Lung (tissue), 12 donors: Measurements from ENCODE around the gene AGO3. TPM values are rescaled to one million over a fixed set of nuclear protein-coding genes. Genes with fewer than 3 reads are reported as not detected.

ENCODE experiments used
- ATAC-seq: fragments of 200-7000 bp; cut with Tn5 transposase; one replicate; pipeline ENCODE4 v1.9.1; 2020; ENCODE audit warnings: moderate number of reproducible peaks; ENCODE audit not compliant: insufficient read depth, low FRiP score
- DNase-seq, 3 donors: peaks; one replicate each; pipeline ENCODE4 v3.0.0-alpha.2; 2013 to 2017
- H3K27ac ChIP-seq, 2 donors: one replicate each; pipeline ENCODE4 v1.5.1; 2013; ENCODE audit warnings: mild to moderate bottlenecking in 2 of 2, moderate library complexity in 2 of 2, control low read depth in 1 of 2, inconsistent platforms in 1 of 2, low read depth in 1 of 2, low read length in 1 of 2
- H3K27me3 ChIP-seq, 3 donors: one replicate each; pipeline ENCODE4 v1.5.1; 2013; ENCODE audit warnings: low read length in 2 of 3; ENCODE audit not compliant: control insufficient read depth in 3 of 3, insufficient read depth in 3 of 3
- H3K36me3 ChIP-seq, 4 donors: one replicate each; pipeline ENCODE4 v1.5.1; 2013; ENCODE audit warnings: low read length in 4 of 4, mild to moderate bottlenecking in 1 of 4, moderate library complexity in 1 of 4; ENCODE audit not compliant: control insufficient read depth in 4 of 4, insufficient read depth in 4 of 4
- H3K4me1 ChIP-seq, 5 donors: one replicate each; pipeline ENCODE4 v1.5.1; 2013; ENCODE audit warnings: low read length in 5 of 5, mild to moderate bottlenecking in 2 of 5, moderate library complexity in 1 of 5; ENCODE audit not compliant: control insufficient read depth in 5 of 5, insufficient read depth in 5 of 5
- H3K4me3 ChIP-seq: one replicate; pipeline ENCODE4 v1.5.1; 2013; ENCODE audit warnings: mild to moderate bottlenecking, control low read depth, moderate library complexity
- H3K9ac ChIP-seq, 2 donors: one replicate each; pipeline ENCODE4 v1.5.1; 2013; ENCODE audit warnings: low read length in 2 of 2, control low read depth in 1 of 2; ENCODE audit not compliant: insufficient read depth in 1 of 2
- H3K9me3 ChIP-seq, 4 donors: one replicate each; pipeline ENCODE4 v1.5.1; 2013; ENCODE audit warnings: low read length in 3 of 4, mild to moderate bottlenecking in 1 of 4, moderate library complexity in 1 of 4; ENCODE audit not compliant: control insufficient read depth in 4 of 4, insufficient read depth in 3 of 4
- CTCF ChIP-seq: IDR thresholded peaks from 2 replicates; pipeline ENCODE4 v1.5.1; 2012; ENCODE audit warnings: mild to moderate bottlenecking; ENCODE audit errors: control extremely low read depth, extremely low read depth
- WGBS, 2 donors: extraction: QIAGEN DNeasy Blood & Tissue Kit; methylation state at CpG; one replicate each; pipeline ENCODE4 v1.1.7; 2013; 5-methylcytosine and 5-hydroxymethylcytosine counted together
- polyA plus RNA-seq, 2 donors: library from polyadenylated mRNA; stranded (reverse); fragments of 200-250 nt; gene quantifications; one replicate each; pipeline ENCODE4 v1.2.1, GENCODE V29; 2013
- total RNA-seq, 2 donors: library from RNA; depleted of rRNA in 1 of 2; stranded (reverse); fragments of >200 nt in 1 of 2; gene quantifications; one replicate each; pipeline ENCODE4 v1.2.1, GENCODE V29; 2014 to 2021
- donor health status: control.
- donor health status: control.
- donor health status: Bipolar disorder and iron deficiency.
- donor health status: healthy.
- donor health status: DM: yes; HTN: yes; CAD: no.

Gene AGO3
- total and polyA plus RNA-seq, 4 donors = 4.4 to 60.4 (median 19.6) TPM

- no peaks in the 10 kb centered on the region for H3K27me3 ChIP-seq
- no peak overlapping the region for H3K4me3 ChIP-seq
- H3K27ac ChIP-seq = peak overlapping the region in 1 of 2 donors; percentile 74
- ATAC-seq (no peak), DNase-seq (no peak)
- no peaks in the 10 kb centered on the region for H3K9me3 ChIP-seq
- WGBS, 2 donors = 46 to 50% methylated on average over 15 of the region's 15 CpGs
- no peak overlapping the region for H3K9ac ChIP-seq
- no peak for TF ChIP-seq CTCF
- H3K4me1 ChIP-seq = peaks cover 0 to 8% (median 0%) of the 10 kb centered on the region in 5 donors
- peaks cover 3 to 50% (median 27%) of the 10 kb centered on the region in 4 donors for H3K36me3 ChIP-seq
These were observed 165.0 kb downstream of the AGO3 start for GRCh38 chr1:36095760-36096405.

- Histone ChIP-seq H3K9ac (no peak overlapping the region), H3K4me3 (no peak overlapping the region), H3K9me3 (no peaks in the 10 kb centered on the region), H3K36me3 (peaks cover 3 to 44% (median 23%) of the 10 kb centered on the region in 4 donors), H3K27ac (peak overlapping the region in 1 of 2 donors; percentile 74), H3K4me1 (peaks cover 0 to 8% (median 0%) of the 10 kb centered on the region in 5 donors), H3K27me3 (no peaks in the 10 kb centered on the region)
- 69 to 75% methylated on average over 16 of the region's 16 CpGs for WGBS, 2 donors
- TF ChIP-seq CTCF = no peak
- ATAC-seq (no peak), DNase-seq (no peak)
These were observed 165.9 kb downstream of the AGO3 start for GRCh38 chr1:36096500-36097432.

GRCh38 chr1:36097693-36098585 lies 167.0 kb downstream of the AGO3 start:
- DNase-seq (no peak), ATAC-seq (no peak)
- no peak overlapping the region for H3K9ac ChIP-seq
- 93 to 94% methylated on average over 32 to 33 of the region's 33 CpGs for WGBS, 2 donors
- TF ChIP-seq CTCF = no peak
- H3K4me3 ChIP-seq = no peak overlapping the region
- peaks cover 0 to 8% (median 0%) of the 10 kb centered on the region in 5 donors for H3K4me1 ChIP-seq
- no peak overlapping the region for H3K27ac ChIP-seq
- H3K9me3 ChIP-seq = no peaks in the 10 kb centered on the region
- peaks cover 3 to 32% (median 13%) of the 10 kb centered on the region in 4 donors for H3K36me3 ChIP-seq
- no peaks in the 10 kb centered on the region for H3K27me3 ChIP-seq
